ENCODE measurements around the gene ASZ1. TPM values are rescaled to one million over a fixed set of nuclear protein-coding genes. Genes with fewer than 3 reads are reported as not detected.
"Not testable (repeated sequence)": the region's sequence is repeated elsewhere in the genome, so short reads cannot be mapped to it uniquely, and the experiment has no call there.

ASZ1 gene
- total RNA-seq = not detected

GRCh38 chr7:117427258-117427701 lies at the start of gene ASZ1:
ASZ1 (minus strand) TSS chr7:117427493; CDS start chr7:117427460, 33 bp downstream.
- intact Hi-C loops (cut with micrococcal nuclease) = no loop called here
- Mint-ChIP-seq H3K36me3 (ENCODE audit: low read depth) (no peaks in the 10 kb centered on the region), H3K4me1 (ENCODE audit: low read depth) (no peaks in the 10 kb centered on the region), H3K27me3 (no peaks in the 10 kb centered on the region), H3K4me3 (no peak within 1 kb of the TSS), H3K9me3 (no peaks in the 10 kb centered on the region), H3K27ac (no peak within 1 kb of the TSS)
- POLR2A ChIA-PET = no interaction called here
- ATAC-seq = no peak
- no peak for TF ChIP-seq CTCF (IDR thresholded peaks at IDR 0.05)
- CTCF ChIA-PET = no interaction called here
- no peak for DNase-seq

- Mint-ChIP-seq H3K9me3 (no peaks in the 10 kb centered on the region), H3K27me3 (peaks cover 22% of the 10 kb centered on the region), H3K36me3 (ENCODE audit: low read depth) (no peaks in the 10 kb centered on the region), H3K4me3 (no peak overlapping the region), H3K27ac (no peak overlapping the region), H3K4me1 (ENCODE audit: low read depth) (no peaks in the 10 kb centered on the region)
- ChIA-PET CTCF (no interaction called here), POLR2A (no interaction called here)
- TF ChIP-seq CTCF (IDR thresholded peaks at IDR 0.05) = no peak
- ATAC-seq (no peak), DNase-seq (no peak)
- intact Hi-C loops (cut with micrococcal nuclease) = no loop called here
These were observed 49.4 kb upstream of the ASZ1 start for GRCh38 chr7:117476557-117477215.

GRCh38 chr7:117472335-117472734 lies 45.0 kb upstream of the ASZ1 start:
- intact Hi-C loops (cut with micrococcal nuclease) = no loop called here
- H3K4me3 Mint-ChIP-seq = no peak overlapping the region
- H3K36me3 Mint-ChIP-seq (ENCODE audit: low read depth) = no peaks in the 10 kb centered on the region
- no peaks in the 10 kb centered on the region for H3K4me1 Mint-ChIP-seq (ENCODE audit: low read depth)
- TF ChIP-seq CTCF (IDR thresholded peaks at IDR 0.05) = no peak
- no peaks in the 10 kb centered on the region for H3K9me3 Mint-ChIP-seq
- ChIA-PET CTCF (no interaction called here), POLR2A (no interaction called here)
- H3K27ac Mint-ChIP-seq = no peak overlapping the region
- DNase-seq (no peak), ATAC-seq (no peak)
- H3K27me3 Mint-ChIP-seq = no peaks in the 10 kb centered on the region

GRCh38 chr7:117470777-117471176 lies 43.5 kb upstream of the ASZ1 start:
- ATAC-seq (no peak), DNase-seq (no peak)
- intact Hi-C loops (cut with micrococcal nuclease) = no loop called here
- no peak for TF ChIP-seq CTCF (IDR thresholded peaks at IDR 0.05)
- Mint-ChIP-seq H3K27me3 (no peaks in the 10 kb centered on the region), H3K4me1 (ENCODE audit: low read depth) (no peaks in the 10 kb centered on the region), H3K4me3 (no peak overlapping the region), H3K9me3 (no peaks in the 10 kb centered on the region), H3K36me3 (ENCODE audit: low read depth) (no peaks in the 10 kb centered on the region), H3K27ac (no peak overlapping the region)
- CTCF ChIA-PET = interaction anchor here (1.4 kb wide), 1 partner anchor 12 kb away, joined by 3 read pairs; no protein-coding TSS in a partner anchor
- POLR2A ChIA-PET = no interaction called here

GRCh38 chr7:117468174-117468573 lies 40.9 kb upstream of the ASZ1 start:
- TF ChIP-seq CTCF (IDR thresholded peaks at IDR 0.05) = no peak
- no peaks in the 10 kb centered on the region for H3K4me1 Mint-ChIP-seq (ENCODE audit: low read depth)
- ChIA-PET CTCF (no interaction called here), POLR2A (no interaction called here)
- no peaks in the 10 kb centered on the region for H3K27me3 Mint-ChIP-seq
- intact Hi-C loops (cut with micrococcal nuclease) = no loop called here
- no peak overlapping the region for H3K27ac Mint-ChIP-seq
- no peak for ATAC-seq
- H3K36me3 Mint-ChIP-seq (ENCODE audit: low read depth) = no peaks in the 10 kb centered on the region
- H3K9me3 Mint-ChIP-seq = no peaks in the 10 kb centered on the region
- no peak overlapping the region for H3K4me3 Mint-ChIP-seq
- DNase-seq = no peak

GRCh38 chr7:117460815-117461214 lies 33.5 kb upstream of the ASZ1 start:
- H3K27me3 Mint-ChIP-seq; H3K27ac Mint-ChIP-seq; H3K9me3 Mint-ChIP-seq; H3K4me1 Mint-ChIP-seq (ENCODE audit: low read depth); intact Hi-C loops (cut with micrococcal nuclease); H3K4me3 Mint-ChIP-seq; POLR2A ChIA-PET; DNase-seq; CTCF ChIA-PET; ATAC-seq; H3K36me3 Mint-ChIP-seq (ENCODE audit: low read depth): not testable (repeated sequence)
